HS-27A (cell line): ENCODE results near the gene RHOT2.

Source experiments
- DNase-seq: peaks from one replicate; pipeline ENCODE4 v3.0.0-alpha.2; 2012; ENCODE audit warnings: low read depth, missing footprints

The RHOT2 gene

GRCh38 chr16:670485-671352, 2.8 kb downstream of the RHOT2 start:
- no peak for DNase-seq

GRCh38 chr16:671353-672131, 3.6 kb downstream of the RHOT2 start:
- no peak for DNase-seq

GRCh38 chr16:672371-672770, 4.4 kb downstream of the RHOT2 start:
- DNase-seq: no peak

- no peak for DNase-seq
Observed at GRCh38 chr16:672851-673250, 4.9 kb downstream of the RHOT2 start.

- DNase-seq: no peak
Observed at GRCh38 chr16:673399-673991, 5.6 kb downstream of the RHOT2 start.

GRCh38 chr16:674214-674881, 6.4 kb downstream of the RHOT2 start:
- DNase-seq: no peak

- no peak for DNase-seq
Observed at GRCh38 chr16:674968-675883, 7.3 kb downstream of the RHOT2 start, which contains the start of gene RHBDL1. Gene RHBDL1 (plus strand): TSS chr16:675671. CDS start chr16:675791, 120 bp downstream.

- no peak for DNase-seq
Observed at GRCh38 chr16:675884-676564, 8.1 kb downstream of the RHOT2 start.

- no peak for DNase-seq
Observed at GRCh38 chr16:676565-676902, 8.6 kb downstream of the RHOT2 start.

- DNase-seq: no peak
Observed at GRCh38 chr16:676913-677312, 9.0 kb downstream of the RHOT2 start.

- DNase-seq: no peak
Observed at GRCh38 chr16:677316-678190, 9.6 kb downstream of the RHOT2 start.

- DNase-seq: no peak
Observed at GRCh38 chr16:678209-678857, 10.4 kb downstream of the RHOT2 start.

GRCh38 chr16:678858-679813, 11.2 kb downstream of the RHOT2 start:
- no peak for DNase-seq

GRCh38 chr16:679814-680624, 12.1 kb downstream of the RHOT2 start, which contains the start of gene STUB1:
Gene STUB1 (plus strand): TSS chr16:680410. CDS start chr16:680526, 116 bp downstream.
- DNase-seq: peak; percentile 56

- DNase-seq: no peak
Observed at GRCh38 chr16:680625-680945, 12.7 kb downstream of the RHOT2 start.

GRCh38 chr16:680967-681745, 13.2 kb downstream of the RHOT2 start:
- DNase-seq: no peak
